Mesenchymal stem cell (in vitro differentiated cells and primary cell): ENCODE data around the gene STEAP4.

Experiments
- DNase-seq: peaks from one replicate; pipeline ENCODE4 v3.0.0-alpha.2; 2013
- H2AFZ ChIP-seq: one replicate; pipeline ENCODE4 v1.6.1; 2013; ENCODE audit warnings: low read depth, mild to moderate bottlenecking, control low read depth, inconsistent platforms, low read length, moderate library complexity
- H2AK5ac ChIP-seq: 2 replicates; pipeline ENCODE4 v1.6.1; 2013; ENCODE audit warnings: low read length, moderate library complexity, mild to moderate bottlenecking, inconsistent platforms; ENCODE audit not compliant: severe bottlenecking
- H2BK120ac ChIP-seq: one replicate; pipeline ENCODE4 v1.6.1; 2013; ENCODE audit warnings: low read depth, mild to moderate bottlenecking, inconsistent platforms, low read length, moderate library complexity
- H2BK12ac ChIP-seq, 2 experiments: one replicate each; pipeline ENCODE4 v1.6.1; 2013; ENCODE audit warnings: inconsistent platforms in 2 of 2, low read length in 2 of 2, mild to moderate bottlenecking in 2 of 2, moderate library complexity in 2 of 2, control low read depth in 1 of 2
- H2BK15ac ChIP-seq: one replicate; pipeline ENCODE4 v1.6.1; 2013; ENCODE audit warnings: mild to moderate bottlenecking, low read depth, inconsistent platforms; ENCODE audit not compliant: poor library complexity, severe bottlenecking
- H2BK5ac ChIP-seq: 2 replicates; pipeline ENCODE4 v1.6.1; 2013; ENCODE audit warnings: low read depth, mild to moderate bottlenecking, low read length, control low read depth, inconsistent platforms; ENCODE audit not compliant: poor library complexity, severe bottlenecking
- H3K14ac ChIP-seq, 2 experiments: one replicate each; pipeline ENCODE4 v1.6.1; 2013; ENCODE audit warnings: inconsistent platforms in 2 of 2, low read length in 2 of 2, control low read depth in 1 of 2, mild to moderate bottlenecking in 1 of 2, moderate library complexity in 1 of 2
- H3K18ac ChIP-seq, 2 experiments: one replicate each; pipeline ENCODE4 v1.6.1; 2013; ENCODE audit warnings: inconsistent platforms in 2 of 2, low read length in 2 of 2, control low read depth in 1 of 2, low read depth in 1 of 2, mild to moderate bottlenecking in 1 of 2
- H3K23ac ChIP-seq, 2 experiments: one replicate each; pipeline ENCODE4 v1.6.1; 2013; ENCODE audit warnings: inconsistent platforms in 2 of 2, low read length in 2 of 2, mild to moderate bottlenecking in 2 of 2, moderate library complexity in 2 of 2, control low read depth in 1 of 2
- H3K27ac ChIP-seq: 2 replicates; pipeline ENCODE4 v1.5.1; 2013; ENCODE audit warnings: mild to moderate bottlenecking, moderate library complexity, low read length, control low read depth, inconsistent platforms; ENCODE audit not compliant: poor library complexity, severe bottlenecking
- H3K27me3 ChIP-seq, 2 experiments: 2 replicates each; pipeline versions ENCODE4 v1.6.1 to v1.7.0; 2013; ENCODE audit warnings: low read length in 2 of 2, mild to moderate bottlenecking in 2 of 2, moderate library complexity in 2 of 2, control low read depth in 1 of 2, inconsistent platforms in 1 of 2; ENCODE audit not compliant: control insufficient read depth in 1 of 2, insufficient read depth in 1 of 2
- H3K36me3 ChIP-seq, 2 experiments: 2 replicates each; pipeline versions ENCODE4 v1.6.1 to v1.7.0; 2013; ENCODE audit warnings: low read length in 2 of 2, control low read depth in 1 of 2, inconsistent platforms in 1 of 2, low read depth in 1 of 2, mild to moderate bottlenecking in 1 of 2; ENCODE audit not compliant: insufficient read depth in 2 of 2, control insufficient read depth in 1 of 2
- H3K4ac ChIP-seq, 2 experiments: one replicate each; pipeline ENCODE4 v1.6.1; 2013; ENCODE audit warnings: inconsistent platforms in 2 of 2, low read length in 2 of 2, mild to moderate bottlenecking in 2 of 2, moderate library complexity in 2 of 2, control low read depth in 1 of 2, low read depth in 1 of 2
- H3K4me1 ChIP-seq: 2 replicates; pipeline ENCODE4 v1.6.1; 2013; ENCODE audit warnings: low read depth, low read length, control low read depth; ENCODE audit not compliant: control insufficient read depth, insufficient read depth
- H3K4me2 ChIP-seq: 2 replicates; pipeline ENCODE4 v1.6.1; 2013; ENCODE audit warnings: low read length, mild to moderate bottlenecking, inconsistent platforms; ENCODE audit not compliant: poor library complexity, severe bottlenecking
- H3K4me3 ChIP-seq, 2 experiments: 2 replicates each; pipeline versions ENCODE4 v1.5.1 to v1.7.0; 2013; ENCODE audit warnings: low read length in 2 of 2, mild to moderate bottlenecking in 2 of 2, control low read depth in 1 of 2, low read depth in 1 of 2; ENCODE audit not compliant: insufficient read depth in 1 of 2
- H3K79me1 ChIP-seq: replicated peaks from 2 replicates; pipeline ENCODE4 v1.6.1; 2013; ENCODE audit warnings: mild to moderate bottlenecking, control low read depth, low read length, inconsistent platforms; ENCODE audit not compliant: poor library complexity, severe bottlenecking
- H3K9ac ChIP-seq: 2 replicates; pipeline ENCODE4 v1.7.0; 2013; ENCODE audit warnings: mild to moderate bottlenecking, low read length, moderate library complexity
- H3K9me3 ChIP-seq: 2 replicates; pipeline ENCODE4 v1.7.0; 2013; ENCODE audit warnings: mild to moderate bottlenecking, low read length; ENCODE audit not compliant: control insufficient read depth
- H4K8ac ChIP-seq: one replicate; pipeline ENCODE4 v1.6.1; 2013; ENCODE audit warnings: inconsistent platforms, mild to moderate bottlenecking, low read length, moderate library complexity
- H4K91ac ChIP-seq: one replicate; pipeline ENCODE4 v1.6.1; 2013; ENCODE audit warnings: mild to moderate bottlenecking, low read length, inconsistent platforms
- WGBS: methylation state at CpG from one replicate; pipeline ENCODE4 v1.1.7; 2013; ENCODE audit warnings: mixed read lengths; 5-methylcytosine and 5-hydroxymethylcytosine counted together

STEAP4 gene

GRCh38 chr7:88256906-88257305, 49.8 kb downstream of the STEAP4 start:
- Histone ChIP-seq H3K4me1 (no peaks in the 10 kb centered on the region), H3K14ac (no peak overlapping the region), H2AFZ (no peak overlapping the region), H4K91ac (no peak overlapping the region), H3K23ac (no peak overlapping the region), H2AK5ac (no peak overlapping the region), H3K4me3 (no peak overlapping the region), H3K9me3 (peaks cover 34% of the 10 kb centered on the region), H2BK5ac (no peak overlapping the region), H2BK120ac (no peak overlapping the region), H3K4ac (no peak overlapping the region), H3K79me1 (no peaks in the 10 kb centered on the region), H3K27me3 (no peaks in the 10 kb centered on the region), H3K36me3 (no peaks in the 10 kb centered on the region), H3K18ac (no peak overlapping the region), H2BK12ac (no peak overlapping the region), H4K8ac (no peak overlapping the region), H3K27ac (no peak overlapping the region), H3K4me2 (no peak overlapping the region), H2BK15ac (no peak overlapping the region), H3K9ac (no peak overlapping the region)
- no peak for DNase-seq

GRCh38 chr7:88254721-88255424, 51.8 kb downstream of the STEAP4 start:
- Histone ChIP-seq H3K27ac (no peak overlapping the region), H2BK12ac (no peak overlapping the region), H2AK5ac (no peak overlapping the region), H3K27me3 (no peaks in the 10 kb centered on the region), H3K4ac (no peak overlapping the region), H3K9ac (no peak overlapping the region), H3K9me3 (peaks cover 44% of the 10 kb centered on the region), H3K36me3 (no peaks in the 10 kb centered on the region), H4K8ac (no peak overlapping the region), H3K79me1 (no peaks in the 10 kb centered on the region), H3K4me3 (no peak overlapping the region), H3K4me1 (no peaks in the 10 kb centered on the region), H2BK120ac (no peak overlapping the region), H3K18ac (no peak overlapping the region), H2AFZ (no peak overlapping the region), H4K91ac (no peak overlapping the region), H2BK5ac (no peak overlapping the region), H3K4me2 (no peak overlapping the region), H3K14ac (no peak overlapping the region), H2BK15ac (no peak overlapping the region), H3K23ac (no peak overlapping the region)
- 66% methylated on average over 2 of the region's 2 CpGs for WGBS
- no peak for DNase-seq

- Histone ChIP-seq H3K4me2 (no peak overlapping the region), H3K79me1 (no peaks in the 10 kb centered on the region), H3K9me3 (peaks cover 44% of the 10 kb centered on the region), H2BK12ac (no peak overlapping the region), H2AK5ac (no peak overlapping the region), H3K9ac (no peak overlapping the region), H4K91ac (no peak overlapping the region), H3K23ac (no peak overlapping the region), H4K8ac (no peak overlapping the region), H3K18ac (no peak overlapping the region), H3K36me3 (no peaks in the 10 kb centered on the region), H3K14ac (no peak overlapping the region), H3K27me3 (no peaks in the 10 kb centered on the region), H3K27ac (no peak overlapping the region), H3K4me3 (no peak overlapping the region), H2BK15ac (no peak overlapping the region), H3K4me1 (no peaks in the 10 kb centered on the region), H2AFZ (no peak overlapping the region), H2BK120ac (no peak overlapping the region), H3K4ac (no peak overlapping the region), H2BK5ac (no peak overlapping the region)
- no peak for DNase-seq
Measured at GRCh38 chr7:88253640-88254039, 53.1 kb downstream of the STEAP4 start.

- no peak overlapping the region for H3K23ac ChIP-seq
- no peak overlapping the region for H3K4ac ChIP-seq
- no peak overlapping the region for H2BK5ac ChIP-seq
- no peak for DNase-seq
- H3K9ac ChIP-seq: no peak overlapping the region
- no peak overlapping the region for H3K18ac ChIP-seq
- H2BK15ac ChIP-seq: no peak overlapping the region
- no peak overlapping the region for H4K8ac ChIP-seq
- no peak overlapping the region for H2BK120ac ChIP-seq
- no peak overlapping the region for H3K4me2 ChIP-seq
- H4K91ac ChIP-seq: no peak overlapping the region
- H3K4me3 ChIP-seq: no peak overlapping the region
- no peaks in the 10 kb centered on the region for H3K9me3 ChIP-seq
- no peaks in the 10 kb centered on the region for H3K4me1 ChIP-seq
- no peak overlapping the region for H2AFZ ChIP-seq
- no peak overlapping the region for H2AK5ac ChIP-seq
- H3K27ac ChIP-seq: no peak overlapping the region
- WGBS: no CpG with 5 or more reads among the region's 1 CpG
- H3K14ac ChIP-seq: no peak overlapping the region
- no peaks in the 10 kb centered on the region for H3K36me3 ChIP-seq
- H2BK12ac ChIP-seq: no peak overlapping the region
- H3K79me1 ChIP-seq: no peaks in the 10 kb centered on the region
- no peaks in the 10 kb centered on the region for H3K27me3 ChIP-seq
Measured at GRCh38 chr7:88244258-88244657, 62.4 kb downstream of the STEAP4 start.
